GM19397 (cell line): Measurements from ENCODE around the gene TCF7L1.
"Not testable (repeated sequence)": the region's sequence is repeated elsewhere in the genome, so short reads cannot be mapped to it uniquely, and the experiment has no call there.

Experiments
- ATAC-seq: cut with Tn5 transposase; IDR thresholded peaks from one replicate; pipeline ENCODE4 v1.9.1; 2021; ENCODE audit warnings: mild to moderate bottlenecking, moderate library complexity; ENCODE audit not compliant: unreplicated experiment

The TCF7L1 gene

DNA sequence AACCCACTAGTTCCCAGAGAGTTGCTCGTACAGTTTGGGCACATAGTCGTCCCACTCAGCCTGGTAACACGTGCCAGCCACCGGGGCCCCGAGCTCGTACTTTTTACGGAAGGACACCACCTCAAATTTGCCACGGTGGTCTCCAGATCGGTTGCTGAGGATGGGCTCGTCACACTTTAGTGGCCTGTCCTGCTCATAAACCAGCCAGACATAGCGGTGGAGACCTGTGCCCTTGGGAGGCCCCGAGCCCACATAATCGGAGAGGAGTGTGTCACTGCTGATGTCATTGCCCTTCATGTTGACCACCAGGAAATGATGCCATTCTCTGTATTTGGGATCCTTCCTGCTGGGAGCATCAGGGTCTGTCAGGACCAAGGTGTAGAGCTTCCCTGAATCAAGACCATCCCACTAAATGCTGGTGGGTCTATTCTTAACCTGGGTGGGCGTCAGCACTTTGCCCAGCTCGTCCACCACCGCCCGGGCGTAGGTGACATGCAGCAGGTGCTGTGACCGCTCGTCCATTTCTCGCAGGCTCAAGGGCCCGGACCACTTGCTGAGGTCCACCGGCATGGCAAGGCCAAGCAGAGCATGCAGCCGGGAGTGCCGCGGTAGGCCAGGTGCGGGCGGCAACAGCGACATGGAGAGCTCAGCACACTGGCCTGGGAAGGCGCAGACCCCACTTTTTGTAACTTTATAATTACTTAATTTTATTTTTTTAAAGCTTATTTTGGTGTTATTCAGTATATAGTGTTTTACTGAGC lies 208.3 kb downstream of the TCF7L1 start:
- no peak for ATAC-seq

DNA sequence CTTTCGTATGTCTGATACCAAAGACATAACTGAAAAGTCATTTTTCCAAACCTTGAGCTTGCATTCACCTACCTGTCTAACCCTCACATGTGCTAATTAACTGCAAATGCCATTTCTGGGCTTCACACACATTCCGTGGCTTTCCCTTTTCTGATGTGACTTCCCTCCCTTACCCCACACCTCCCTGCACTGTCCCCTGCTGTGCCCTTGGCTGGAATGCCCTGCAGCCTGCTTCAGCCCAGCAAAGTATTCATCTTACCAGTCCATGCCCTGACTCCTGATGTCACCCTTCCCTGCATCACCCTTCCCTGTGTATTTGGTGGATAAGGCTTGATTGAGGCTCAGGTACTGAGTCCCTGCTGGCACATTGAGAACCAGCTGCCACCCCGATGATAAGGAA lies 209.0 kb downstream of the TCF7L1 start:
- ATAC-seq: no peak

DNA sequence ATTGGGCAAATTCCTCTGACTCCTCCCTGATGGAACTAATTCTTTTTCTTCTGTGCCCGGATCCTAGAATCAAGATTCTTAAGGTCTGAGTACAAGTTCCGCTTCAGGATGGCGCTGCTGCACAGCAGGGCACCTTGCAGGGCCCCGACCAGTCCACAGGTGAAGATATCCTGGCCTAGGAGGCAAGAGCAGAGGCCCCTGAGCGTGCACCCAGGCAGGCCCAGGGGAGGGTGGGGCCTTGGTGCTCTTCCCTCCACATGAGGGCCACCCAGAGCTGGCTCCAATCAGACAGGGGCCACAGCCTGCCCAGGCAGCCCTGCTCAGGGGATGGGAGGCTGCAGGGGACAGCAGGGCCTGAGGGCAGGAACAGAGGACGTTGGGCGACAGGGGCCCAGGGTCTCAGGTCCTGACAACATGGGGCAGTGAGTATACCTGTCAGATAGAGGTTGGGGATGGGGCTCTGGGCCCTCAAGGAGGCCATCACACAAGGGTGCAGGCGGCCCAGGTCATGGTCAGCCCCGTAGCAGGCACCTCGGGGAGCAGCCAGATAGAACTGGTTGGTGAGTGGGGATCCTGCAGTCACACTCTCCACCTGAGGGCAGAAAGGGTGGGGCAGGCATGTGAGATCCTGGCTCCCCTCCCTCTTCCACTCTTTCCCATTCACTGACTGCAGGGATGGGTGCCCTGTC lies 210.2 kb downstream of the TCF7L1 start:
- ATAC-seq: not testable (repeated sequence)

DNA sequence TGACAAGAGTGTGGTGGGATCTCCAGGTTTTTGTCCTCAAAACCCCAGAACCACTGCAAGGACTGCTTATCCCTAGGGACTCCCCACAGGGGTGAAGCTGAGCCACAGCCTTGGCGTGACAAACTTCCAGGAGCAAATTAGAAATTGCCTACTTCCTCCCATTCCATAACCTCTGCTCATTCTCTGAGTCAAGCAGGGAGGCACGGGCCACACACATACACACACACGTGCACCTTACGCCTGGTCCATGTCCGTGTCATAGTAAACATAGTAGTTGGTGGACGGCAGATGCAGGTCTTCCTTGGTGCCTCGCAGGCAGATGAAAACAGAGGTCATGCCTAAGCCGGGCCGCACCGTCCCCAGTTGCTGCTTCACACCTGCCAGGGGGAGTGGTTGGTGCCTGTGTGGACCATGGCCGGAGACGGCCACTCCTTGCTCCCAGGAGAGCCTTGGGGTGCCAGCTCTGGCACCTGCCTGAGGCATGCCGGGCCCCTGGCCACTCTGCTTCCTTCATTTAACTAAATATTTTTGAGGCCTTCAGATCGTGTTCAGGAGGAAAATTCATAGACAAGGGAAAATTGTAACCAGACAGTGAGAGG lies 211.3 kb downstream of the TCF7L1 start:
- ATAC-seq: no peak

DNA sequence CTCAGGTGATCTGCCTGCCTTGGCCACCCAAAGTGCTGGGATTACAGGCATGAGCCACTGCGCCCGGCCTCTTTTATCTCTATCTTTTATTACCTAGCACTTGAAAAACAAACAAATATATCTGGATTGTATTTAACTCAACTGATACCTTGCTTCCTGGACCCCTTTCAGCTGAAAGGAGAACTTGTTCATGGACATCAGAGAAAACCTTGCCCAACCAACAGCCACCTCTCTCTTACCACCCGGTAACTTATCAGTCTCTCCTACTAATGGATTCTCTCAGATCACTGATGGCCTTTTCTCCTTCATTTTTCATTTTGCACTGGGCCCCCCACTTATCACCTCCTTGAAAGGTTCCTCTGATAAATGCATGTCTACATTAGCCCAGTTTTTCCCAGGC lies 214.4 kb downstream of the TCF7L1 start:
- ATAC-seq: no peak

DNA sequence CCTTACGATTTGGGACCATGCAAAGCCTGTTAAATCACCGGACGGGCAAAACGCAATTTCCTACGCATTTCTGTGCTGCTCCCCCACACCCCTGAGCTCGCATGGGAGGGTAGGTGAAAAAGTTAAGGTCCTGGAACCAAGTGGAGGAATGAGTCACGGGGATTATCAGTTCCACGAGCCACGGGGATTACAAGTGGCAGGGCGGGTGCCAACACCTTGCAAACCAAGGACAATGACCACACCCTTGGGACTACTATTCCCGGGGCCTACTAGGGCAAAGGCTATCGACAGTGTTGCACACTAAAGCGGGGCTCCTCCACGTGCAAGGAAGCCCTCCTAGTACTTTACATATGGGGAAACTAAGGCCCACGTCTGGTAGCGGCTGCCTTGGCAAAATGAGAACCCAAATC lies 220.7 kb downstream of the TCF7L1 start:
- ATAC-seq: no peak

DNA sequence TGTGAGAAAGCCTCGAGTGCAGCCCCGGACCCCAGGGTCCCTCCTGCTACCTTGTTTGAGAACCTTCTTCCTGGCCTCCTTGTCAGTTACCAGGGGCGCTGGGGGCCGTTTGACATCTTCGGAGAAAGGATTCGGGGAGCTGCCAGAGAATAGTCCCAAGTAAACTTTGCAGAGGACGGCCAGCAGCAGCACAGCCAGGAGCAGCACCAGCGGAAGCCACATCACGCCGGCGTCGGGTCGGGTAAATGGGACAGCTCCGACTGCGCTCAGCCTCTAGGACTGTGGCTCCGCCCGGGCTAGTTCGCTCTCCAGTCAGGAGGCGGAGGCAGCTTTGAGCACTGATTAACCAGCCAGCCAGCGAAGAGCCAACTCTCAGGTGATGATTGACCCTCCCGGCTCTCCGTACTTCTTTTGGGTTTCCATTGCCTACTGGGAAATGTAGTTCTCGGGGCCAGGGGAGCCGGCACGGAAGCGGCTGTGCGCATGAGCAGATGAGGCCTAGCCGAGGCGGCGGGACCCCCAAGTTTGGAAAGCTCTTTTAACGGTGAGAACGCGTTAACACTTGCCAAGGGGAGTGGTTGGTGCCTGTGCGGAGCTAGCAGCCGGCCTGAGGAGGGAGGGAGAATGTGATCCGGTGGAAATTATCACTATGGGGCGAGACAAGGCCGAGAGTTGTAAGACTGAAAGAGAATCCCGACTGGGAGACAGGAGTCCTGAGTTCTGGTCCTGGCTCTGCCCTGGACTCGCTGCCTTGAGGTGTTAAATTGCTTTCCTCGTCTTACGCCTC lies 221.3 kb downstream of the TCF7L1 start, which contains the start of the genes ELMOD3 and RETSAT:
ELMOD3 (plus strand) TSS at position 484 of the 787 bp plus-strand sequence. CDS start 2,430 bp downstream, outside the sequence.
RETSAT (minus strand) TSS at position 243 of the 787 bp plus-strand sequence; CDS start at position 222, 21 bp downstream.
- peak; percentile 96 for ATAC-seq

DNA sequence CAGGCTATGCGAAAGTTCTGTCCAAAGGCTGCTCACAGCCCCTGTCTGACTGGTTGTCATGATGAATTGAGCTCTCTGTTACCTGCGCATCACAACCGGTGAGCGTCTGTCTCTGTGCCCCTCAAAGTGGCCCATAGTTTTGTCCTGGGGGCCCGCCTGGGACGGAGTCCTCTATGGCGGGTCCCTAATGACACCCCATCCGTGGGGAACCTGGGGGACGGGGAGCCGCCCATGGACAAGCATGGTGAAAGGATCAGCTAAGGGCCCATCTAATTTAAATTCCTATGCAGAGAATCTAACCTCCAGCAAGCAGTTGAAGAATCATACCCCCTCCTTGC lies 221.8 kb downstream of the TCF7L1 start:
- ATAC-seq: peak; percentile 17

DNA sequence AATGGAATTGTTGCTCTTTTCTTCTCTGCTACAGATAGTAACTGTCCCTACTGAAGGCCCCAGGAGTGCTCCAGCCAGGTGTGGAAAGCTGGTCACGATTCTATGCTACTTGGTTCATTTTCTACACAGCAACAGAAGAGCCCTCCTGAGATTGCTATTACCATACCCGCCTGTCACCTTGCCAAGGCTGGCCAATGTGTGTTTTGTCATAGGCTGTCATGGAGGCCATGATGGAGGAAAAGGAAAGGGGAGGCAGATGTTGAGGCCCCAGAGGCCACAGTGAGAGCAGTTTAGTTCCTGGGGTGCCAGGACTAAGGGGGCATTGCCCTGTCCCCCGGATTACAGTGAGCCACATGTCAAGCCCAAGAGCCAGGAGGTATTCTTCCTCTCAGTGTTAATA lies 222.3 kb downstream of the TCF7L1 start:
- no peak for ATAC-seq

DNA sequence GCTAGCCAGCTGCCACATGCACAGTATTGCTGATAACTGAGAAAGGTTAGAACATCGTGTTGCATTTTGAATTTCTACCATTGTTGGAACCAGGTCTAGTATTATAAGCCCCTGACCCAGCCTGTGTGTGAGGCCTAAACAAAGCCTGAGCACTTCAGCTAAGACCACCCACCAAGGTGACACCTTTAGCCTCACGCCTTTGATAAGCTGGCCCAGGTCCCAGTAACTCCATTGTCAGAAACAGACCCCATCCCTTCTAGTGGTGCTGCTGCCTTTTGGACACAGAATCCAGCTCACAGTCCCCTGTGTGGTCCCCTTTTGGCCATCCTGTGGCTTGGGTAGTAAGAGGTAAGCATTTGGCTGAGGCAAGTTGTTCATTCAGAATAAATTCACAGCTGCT lies 223.0 kb downstream of the TCF7L1 start:
- ATAC-seq: no peak

DNA sequence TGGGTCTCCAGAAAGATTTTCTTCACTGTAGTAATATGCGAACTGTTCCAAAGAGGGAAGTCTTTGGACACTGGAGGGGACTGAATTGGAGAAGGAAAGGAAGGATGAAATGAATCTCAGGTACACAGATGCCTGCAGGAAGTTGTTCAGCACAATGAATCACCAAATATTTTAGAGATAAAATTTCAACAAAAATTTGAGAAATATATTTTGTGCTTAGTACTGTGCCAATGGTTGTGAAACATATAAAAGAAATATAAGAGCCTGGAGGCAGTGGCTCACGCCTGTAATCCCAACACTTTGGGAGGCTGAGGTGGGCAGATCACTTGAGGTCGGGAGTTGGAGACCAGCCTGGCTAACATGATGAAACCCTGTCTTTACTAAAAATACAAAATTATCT lies 224.5 kb downstream of the TCF7L1 start:
- no peak for ATAC-seq
